OCI-LY3 (cell line): Measurements from ENCODE around the gene MYH15.

Experiments used
- CTCF ChIP-seq: fragments of 200-600, 300-600 bp; sonication (generic); IDR thresholded peaks from 2 replicates; pipeline ENCODE4 v1.5.1; 2014; ENCODE audit warnings: antibody characterized with exemption, low read length, low read depth
- EZH2phosphoT487 ChIP-seq: fragments of 200-600 bp; shearing (Covaris generic); IDR thresholded peaks from 2 replicates; pipeline ENCODE4 v1.6.1; 2018; ENCODE audit warnings: antibody characterized with exemption, mixed run types, low read depth

GRCh38 chr3:108548304-108548703 lies 37.9 kb upstream of the MYH15 start:
- TF ChIP-seq CTCF: no peak
- no peak for TF ChIP-seq EZH2phosphoT487
